ENCODE measurements around the gene CYP21A2.
"Not testable (repeated sequence)": the region's sequence is repeated elsewhere in the genome, so short reads cannot be mapped to it uniquely, and the experiment has no call there.

CYP21A2 gene

DNA sequence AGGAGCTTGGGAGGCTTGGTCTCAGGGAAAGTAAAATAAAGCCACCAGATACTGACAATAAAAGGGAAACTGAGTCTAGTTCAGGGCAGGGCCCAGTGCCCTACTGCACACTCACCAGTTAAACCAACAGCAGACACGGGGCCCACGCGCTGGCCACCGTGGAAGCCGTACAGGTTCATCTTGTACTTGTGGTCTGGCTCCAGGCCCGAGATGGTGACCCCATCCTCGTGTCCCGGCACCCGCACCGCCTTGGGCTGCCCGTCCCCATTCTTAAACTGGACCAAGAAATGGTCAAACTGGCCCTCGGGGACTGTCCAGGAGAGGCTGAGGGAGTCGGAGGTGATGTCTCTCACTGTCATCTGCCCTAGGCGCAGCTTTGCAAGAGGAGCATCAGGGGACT lies 26.5 kb downstream of the CYP21A2 start:
- Histone ChIP-seq H4K20me1 (ENCODE audit: insufficient read depth, low read length) (no peaks in the 10 kb centered on the region), H3K79me2 (ENCODE audit: low read length) (no peaks in the 10 kb centered on the region)

DNA sequence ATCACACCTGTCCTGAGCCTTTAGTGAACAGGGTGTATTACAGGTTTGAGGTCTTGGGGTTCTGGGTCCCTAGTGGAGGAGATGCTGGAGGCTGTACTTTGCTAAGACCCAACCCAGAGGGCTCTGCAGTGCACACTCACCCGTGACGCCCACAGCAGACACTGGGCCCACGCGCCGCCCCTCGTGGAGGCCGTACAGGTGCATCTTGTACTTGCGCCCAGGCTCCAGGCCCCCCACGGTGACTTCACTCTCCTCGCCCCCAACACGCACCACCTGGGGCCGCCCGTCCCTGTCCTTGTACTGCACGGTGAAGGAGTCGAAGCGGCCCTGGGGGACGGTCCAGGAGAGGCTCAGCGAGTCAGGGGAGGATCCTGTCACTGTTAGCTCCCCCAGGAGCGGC lies 29.3 kb downstream of the CYP21A2 start:
- H4K20me1 ChIP-seq (ENCODE audit: insufficient read depth, low read length); H3K36me3 ChIP-seq (replicated peaks; ENCODE audit: insufficient read depth, low read length); H3K4me3 ChIP-seq (ENCODE audit: low read length); H3K27ac ChIP-seq (ENCODE audit: low read length); H3K9ac ChIP-seq (ENCODE audit: low read length); DNase-seq; H3K79me2 ChIP-seq (ENCODE audit: low read length); H3K4me2 ChIP-seq (ENCODE audit: low read depth, low read length); H3K9me2 ChIP-seq (replicated peaks; ENCODE audit: insufficient read depth, low read length); H2AFZ ChIP-seq (ENCODE audit: low read length); H3F3A ChIP-seq (ENCODE audit: insufficient read depth, low read length); H3K4me1 ChIP-seq (ENCODE audit: low read length); H3K9me3 ChIP-seq (replicated peaks; ENCODE audit: insufficient read depth, low read length): not testable (repeated sequence)
- H3K27me3 ChIP-seq (replicated peaks; ENCODE audit: insufficient read depth, low read length) = peaks cover 73% of the 10 kb centered on the region

More for the DNA sequence above, 26.5 kb downstream of the CYP21A2 start:
- Histone ChIP-seq H3K4me2 (ENCODE audit: low read depth, low read length) (no peak overlapping the region), H3K27ac (ENCODE audit: low read length) (no peak overlapping the region), H3K4me3 (ENCODE audit: low read length) (no peak overlapping the region), H3K27me3 (replicated peaks; ENCODE audit: insufficient read depth, low read length) (peaks cover 63% of the 10 kb centered on the region), H3K9ac (ENCODE audit: low read length) (no peak overlapping the region), H3F3A (ENCODE audit: insufficient read depth, low read length) (no peaks in the 10 kb centered on the region), H3K4me1 (ENCODE audit: low read length) (no peaks in the 10 kb centered on the region), H3K9me3 (replicated peaks; ENCODE audit: insufficient read depth, low read length) (no peaks in the 10 kb centered on the region), H3K9me2 (replicated peaks; ENCODE audit: insufficient read depth, low read length) (no peaks in the 10 kb centered on the region), H2AFZ (ENCODE audit: low read length) (no peak overlapping the region), H3K36me3 (replicated peaks; ENCODE audit: insufficient read depth, low read length) (no peaks in the 10 kb centered on the region)
- TF ChIP-seq, protein P1, sequence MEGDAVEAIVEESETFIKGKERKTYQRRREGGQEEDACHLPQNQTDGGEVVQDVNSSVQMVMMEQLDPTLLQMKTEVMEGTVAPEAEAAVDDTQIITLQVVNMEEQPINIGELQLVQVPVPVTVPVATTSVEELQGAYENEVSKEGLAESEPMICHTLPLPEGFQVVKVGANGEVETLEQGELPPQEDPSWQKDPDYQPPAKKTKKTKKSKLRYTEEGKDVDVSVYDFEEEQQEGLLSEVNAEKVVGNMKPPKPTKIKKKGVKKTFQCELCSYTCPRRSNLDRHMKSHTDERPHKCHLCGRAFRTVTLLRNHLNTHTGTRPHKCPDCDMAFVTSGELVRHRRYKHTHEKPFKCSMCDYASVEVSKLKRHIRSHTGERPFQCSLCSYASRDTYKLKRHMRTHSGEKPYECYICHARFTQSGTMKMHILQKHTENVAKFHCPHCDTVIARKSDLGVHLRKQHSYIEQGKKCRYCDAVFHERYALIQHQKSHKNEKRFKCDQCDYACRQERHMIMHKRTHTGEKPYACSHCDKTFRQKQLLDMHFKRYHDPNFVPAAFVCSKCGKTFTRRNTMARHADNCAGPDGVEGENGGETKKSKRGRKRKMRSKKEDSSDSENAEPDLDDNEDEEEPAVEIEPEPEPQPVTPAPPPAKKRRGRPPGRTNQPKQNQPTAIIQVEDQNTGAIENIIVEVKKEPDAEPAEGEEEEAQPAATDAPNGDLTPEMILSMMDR (IDR thresholded peaks at IDR 0.05; ENCODE audit: low read length) = no peak
- TF ChIP-seq EZH2 (optimal IDR thresholded peaks at IDR 0.05; ENCODE audit: low read depth, low read length) (no peak), EZH2phosphoT487 (IDR thresholded peaks at IDR 0.05; ENCODE audit: low read length) (no peak)
- DNase-seq = no peak

DNA sequence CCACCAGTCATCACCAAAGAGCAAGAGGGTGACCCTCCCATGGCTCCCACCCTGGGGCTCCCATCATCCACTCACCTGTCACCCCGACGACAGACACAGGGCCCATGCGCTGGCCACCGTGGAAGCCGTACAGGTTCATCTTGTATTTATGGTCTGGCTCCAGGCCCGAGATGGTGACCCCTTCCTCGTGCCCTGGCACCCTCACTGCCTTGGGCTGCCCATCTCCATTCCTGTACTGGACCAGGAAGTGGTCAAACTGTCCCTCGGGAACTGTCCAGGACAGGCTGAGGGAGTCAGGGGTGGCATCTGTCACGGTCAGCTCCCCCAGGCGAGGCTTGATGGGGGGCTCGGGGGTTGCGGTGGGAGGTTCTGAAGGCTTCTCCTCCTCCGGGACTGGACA lies 30.1 kb downstream of the CYP21A2 start:
- H4K20me1 ChIP-seq (ENCODE audit: insufficient read depth, low read length); H2AFZ ChIP-seq (ENCODE audit: low read length); H3K9ac ChIP-seq (ENCODE audit: low read length); H3F3A ChIP-seq (ENCODE audit: insufficient read depth, low read length); H3K36me3 ChIP-seq (replicated peaks; ENCODE audit: insufficient read depth, low read length); H3K9me2 ChIP-seq (replicated peaks; ENCODE audit: insufficient read depth, low read length); H3K4me3 ChIP-seq (ENCODE audit: low read length); H3K4me2 ChIP-seq (ENCODE audit: low read depth, low read length); H3K27ac ChIP-seq (ENCODE audit: low read length); H3K4me1 ChIP-seq (ENCODE audit: low read length); H3K79me2 ChIP-seq (ENCODE audit: low read length); DNase-seq; H3K9me3 ChIP-seq (replicated peaks; ENCODE audit: insufficient read depth, low read length): not testable (repeated sequence)
- peaks cover 79% of the 10 kb centered on the region for H3K27me3 ChIP-seq (replicated peaks; ENCODE audit: insufficient read depth, low read length)

DNA sequence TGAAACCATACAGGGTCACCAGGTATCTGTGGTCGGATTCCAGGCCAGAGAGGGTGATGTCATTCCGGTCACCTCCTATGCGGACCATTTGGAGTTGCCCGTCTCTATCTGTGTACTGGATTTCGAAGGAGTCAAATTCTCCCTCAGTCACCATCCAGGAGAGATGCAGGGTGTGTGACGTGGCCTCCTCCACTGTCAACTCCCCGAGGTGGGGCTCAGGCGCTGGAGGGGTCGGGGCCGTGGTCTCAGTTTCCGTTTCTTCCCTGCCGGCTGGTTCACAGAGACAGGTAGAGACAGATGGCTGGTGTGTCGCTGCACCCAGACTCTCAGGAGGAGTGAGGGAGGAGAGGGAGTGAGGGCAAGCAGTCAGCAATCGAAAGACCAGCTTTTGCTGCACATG lies 30.7 kb downstream of the CYP21A2 start:
- Histone ChIP-seq H3K27me3 (replicated peaks; ENCODE audit: insufficient read depth, low read length) (peaks cover 79% of the 10 kb centered on the region), H3K79me2 (ENCODE audit: low read length) (no peaks in the 10 kb centered on the region), H3K36me3 (replicated peaks; ENCODE audit: insufficient read depth, low read length) (no peaks in the 10 kb centered on the region), H3F3A (ENCODE audit: insufficient read depth, low read length) (no peaks in the 10 kb centered on the region), H2AFZ (ENCODE audit: low read length) (no peak overlapping the region), H3K27ac (ENCODE audit: low read length) (no peak overlapping the region), H3K4me3 (ENCODE audit: low read length) (no peak overlapping the region), H3K9ac (ENCODE audit: low read length) (no peak overlapping the region), H3K4me1 (ENCODE audit: low read length) (no peaks in the 10 kb centered on the region), H3K4me2 (ENCODE audit: low read depth, low read length) (no peak overlapping the region; the same call in 1 of the 2 replicates), H4K20me1 (ENCODE audit: insufficient read depth, low read length) (no peaks in the 10 kb centered on the region), H3K9me3 (replicated peaks; ENCODE audit: insufficient read depth, low read length) (no peaks in the 10 kb centered on the region), H3K9me2 (replicated peaks; ENCODE audit: insufficient read depth, low read length) (no peaks in the 10 kb centered on the region)
- TF ChIP-seq, protein P1 (IDR thresholded peaks at IDR 0.05; ENCODE audit: low read length) = no peak
- TF ChIP-seq EZH2phosphoT487 (IDR thresholded peaks at IDR 0.05; ENCODE audit: low read length) (no peak), EZH2 (optimal IDR thresholded peaks at IDR 0.05; ENCODE audit: low read depth, low read length) (no peak)
- DNase-seq = no peak
